MM.1S (cell line): ENCODE measurements around the gene YTHDF1.

Source experiments
- DNase-seq: peaks from one replicate; pipeline ENCODE4 v3.0.0-alpha.2; 2015
- H2AFZ ChIP-seq: fragments of 300-600 bp; sonication (generic); 2 replicates; pipeline ENCODE4 v1.6.0; 2016; ENCODE audit warnings: antibody characterized with exemption, low read length
- H3F3A ChIP-seq: fragments of 300-600 bp; sonication (generic); 2 replicates; pipeline ENCODE4 v1.6.1; 2016; ENCODE audit warnings: mild to moderate bottlenecking, antibody characterized with exemption, low read length, moderate library complexity, mixed read lengths; ENCODE audit not compliant: insufficient read depth
- H3K27ac ChIP-seq: fragments of 300-600 bp; sonication (generic); 2 replicates; pipeline ENCODE4 v1.5.1; 2016; ENCODE audit warnings: mild to moderate bottlenecking, low read length
- H3K27me3 ChIP-seq: fragments of 300-600 bp; sonication (generic); replicated peaks from 2 replicates; pipeline ENCODE4 v1.6.0; 2016; ENCODE audit warnings: low read length; ENCODE audit not compliant: insufficient read depth
- H3K36me3 ChIP-seq: fragments of 300-600 bp; sonication (generic); replicated peaks from 2 replicates; pipeline ENCODE4 v1.6.1; 2016; ENCODE audit warnings: mild to moderate bottlenecking, low read length, mixed read lengths; ENCODE audit not compliant: insufficient read depth
- H3K4me1 ChIP-seq: fragments of 300-600 bp; sonication (generic); 2 replicates; pipeline ENCODE4 v1.6.1; 2016; ENCODE audit warnings: low read length, mixed read lengths
- H3K4me2 ChIP-seq: fragments of 300-600 bp; sonication (generic); 2 replicates; pipeline ENCODE4 v1.6.0; 2016; ENCODE audit warnings: low read depth, low read length
- H3K4me3 ChIP-seq: fragments of 300-600 bp; sonication (generic); 2 replicates; pipeline ENCODE4 v1.5.1; 2016; ENCODE audit warnings: low read length, mixed read lengths
- H3K79me2 ChIP-seq: fragments of 300-600 bp; sonication (generic); 2 replicates; pipeline ENCODE4 v1.6.1; 2016; ENCODE audit warnings: mixed run types, low read length, mixed read lengths
- H3K9ac ChIP-seq: fragments of 300-600 bp; sonication (generic); 2 replicates; pipeline ENCODE4 v1.6.1; 2016; ENCODE audit warnings: low read length, mixed read lengths
- H3K9me2 ChIP-seq: fragments of 300-600 bp; sonication (generic); replicated peaks from 2 replicates; pipeline ENCODE4 v1.6.1; 2016; ENCODE audit warnings: mild to moderate bottlenecking, low read length, mixed read lengths; ENCODE audit not compliant: insufficient read depth
- H3K9me3 ChIP-seq: fragments of 300-600 bp; sonication (generic); replicated peaks from 2 replicates; pipeline ENCODE4 v1.6.1; 2016; ENCODE audit warnings: mild to moderate bottlenecking, low read length, mixed read lengths; ENCODE audit not compliant: insufficient read depth
- H4K20me1 ChIP-seq: fragments of 300-600 bp; sonication (generic); 2 replicates; pipeline ENCODE4 v1.6.1; 2016; ENCODE audit warnings: mild to moderate bottlenecking, low read length, moderate library complexity, mixed read lengths; ENCODE audit not compliant: insufficient read depth
- EZH2 ChIP-seq: fragments of 300-600 bp; sonication (generic); optimal IDR thresholded peaks from 2 replicates; pipeline ENCODE3; 2017; ENCODE audit warnings: low read depth, mild to moderate bottlenecking, antibody characterized with exemption, low read length, mixed read lengths
- EZH2phosphoT487 ChIP-seq: fragments of 300-600 bp; sonication (generic); IDR thresholded peaks from 2 replicates; pipeline ENCODE4 v1.6.1; 2018; ENCODE audit warnings: antibody characterized with exemption, low read length
- TF ChIP-seq, protein P1 (sequence below): fragments of 300-600 bp; sonication (generic); IDR thresholded peaks from 2 replicates; pipeline ENCODE4 v1.5.1; 2016; ENCODE audit warnings: antibody characterized with exemption, low read length, mixed read lengths

The YTHDF1 gene

GRCh38 chr20:63216041-63216848 is at the start of gene YTHDF1:
TSS of gene YTHDF1 (minus strand) at chr20:63216131. CDS start at chr20:63215892, 239 bp downstream.
- Histone ChIP-seq H3K4me3 (peak within 1 kb of the TSS; percentile 80), H3K36me3 (peaks cover 5% of the 10 kb centered on the region; the same call in 1 of the 2 replicates), H3K4me1 (peaks cover 13% of the 10 kb centered on the region), H4K20me1 (peaks cover 16% of the 10 kb centered on the region; the same call in 1 of the 2 replicates), H3F3A (no peaks in the 10 kb centered on the region), H3K9me3 (no peaks in the 10 kb centered on the region), H3K27me3 (peaks cover 24% of the 10 kb centered on the region), H3K27ac (peak within 1 kb of the TSS; percentile 36; the same call in 1 of the 2 replicates), H2AFZ (peak within 1 kb of the TSS; percentile 99), H3K9ac (peak within 1 kb of the TSS; percentile 85), H3K9me2 (no peaks in the 10 kb centered on the region), H3K79me2 (peaks cover 44% of the 10 kb centered on the region), H3K4me2 (peak within 1 kb of the TSS; percentile 100)
- TF ChIP-seq EZH2phosphoT487 (no peak), EZH2 (no peak)
- TF ChIP-seq, protein P1, sequence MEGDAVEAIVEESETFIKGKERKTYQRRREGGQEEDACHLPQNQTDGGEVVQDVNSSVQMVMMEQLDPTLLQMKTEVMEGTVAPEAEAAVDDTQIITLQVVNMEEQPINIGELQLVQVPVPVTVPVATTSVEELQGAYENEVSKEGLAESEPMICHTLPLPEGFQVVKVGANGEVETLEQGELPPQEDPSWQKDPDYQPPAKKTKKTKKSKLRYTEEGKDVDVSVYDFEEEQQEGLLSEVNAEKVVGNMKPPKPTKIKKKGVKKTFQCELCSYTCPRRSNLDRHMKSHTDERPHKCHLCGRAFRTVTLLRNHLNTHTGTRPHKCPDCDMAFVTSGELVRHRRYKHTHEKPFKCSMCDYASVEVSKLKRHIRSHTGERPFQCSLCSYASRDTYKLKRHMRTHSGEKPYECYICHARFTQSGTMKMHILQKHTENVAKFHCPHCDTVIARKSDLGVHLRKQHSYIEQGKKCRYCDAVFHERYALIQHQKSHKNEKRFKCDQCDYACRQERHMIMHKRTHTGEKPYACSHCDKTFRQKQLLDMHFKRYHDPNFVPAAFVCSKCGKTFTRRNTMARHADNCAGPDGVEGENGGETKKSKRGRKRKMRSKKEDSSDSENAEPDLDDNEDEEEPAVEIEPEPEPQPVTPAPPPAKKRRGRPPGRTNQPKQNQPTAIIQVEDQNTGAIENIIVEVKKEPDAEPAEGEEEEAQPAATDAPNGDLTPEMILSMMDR: no peak
- peak; percentile 98 for DNase-seq

- no peaks in the 10 kb centered on the region for H4K20me1 ChIP-seq
- DNase-seq: no peak
- TF ChIP-seq EZH2phosphoT487: no peak
- TF ChIP-seq, protein P1: no peak
- no peak for TF ChIP-seq EZH2
- H3K27me3 ChIP-seq: peaks cover 97% of the 10 kb centered on the region
- H2AFZ ChIP-seq: no peak overlapping the region
- no peak overlapping the region for H3K4me3 ChIP-seq
- no peaks in the 10 kb centered on the region for H3K4me1 ChIP-seq
- H3K79me2 ChIP-seq: no peaks in the 10 kb centered on the region
- no peaks in the 10 kb centered on the region for H3K36me3 ChIP-seq
- no peaks in the 10 kb centered on the region for H3F3A ChIP-seq
- H3K9me2 ChIP-seq: no peaks in the 10 kb centered on the region
- no peak overlapping the region for H3K27ac ChIP-seq
- H3K9ac ChIP-seq: no peak overlapping the region
- no peaks in the 10 kb centered on the region for H3K9me3 ChIP-seq
- no peak overlapping the region for H3K4me2 ChIP-seq
These were observed 48.6 kb upstream of the YTHDF1 start for GRCh38 chr20:63264519-63264918.

GRCh38 chr20:63264000-63264399 is 48.1 kb upstream of the YTHDF1 start:
- H3F3A ChIP-seq: no peaks in the 10 kb centered on the region
- DNase-seq: no peak
- no peak overlapping the region for H3K27ac ChIP-seq
- H2AFZ ChIP-seq: no peak overlapping the region
- H3K27me3 ChIP-seq: peaks cover 97% of the 10 kb centered on the region
- no peaks in the 10 kb centered on the region for H3K79me2 ChIP-seq
- no peak overlapping the region for H3K9ac ChIP-seq
- H3K4me1 ChIP-seq: no peaks in the 10 kb centered on the region
- H3K9me3 ChIP-seq: no peaks in the 10 kb centered on the region
- no peaks in the 10 kb centered on the region for H3K9me2 ChIP-seq
- no peaks in the 10 kb centered on the region for H3K36me3 ChIP-seq
- H3K4me2 ChIP-seq: no peak overlapping the region
- H3K4me3 ChIP-seq: no peak overlapping the region
- no peak for TF ChIP-seq EZH2
- no peak for TF ChIP-seq EZH2phosphoT487
- TF ChIP-seq, protein P1: no peak
- no peaks in the 10 kb centered on the region for H4K20me1 ChIP-seq
